Stimulated activated CD8-positive, alpha-beta memory T cell treated with anti-CD3 and anti-CD28 coated beads, Interleukin-7, amount 100 ng/mL, for 48 hours (primary cell): Measurements from ENCODE around the gene SLC38A1.

Experiments
- DNase-seq, 2 donors: peaks; one replicate each; pipeline ENCODE4 v3.0.0-alpha.2; 2020; ENCODE audit warnings: low read depth in 1 of 2; ENCODE audit errors: extremely low read depth in 1 of 2

The SLC38A1 gene

DNA sequence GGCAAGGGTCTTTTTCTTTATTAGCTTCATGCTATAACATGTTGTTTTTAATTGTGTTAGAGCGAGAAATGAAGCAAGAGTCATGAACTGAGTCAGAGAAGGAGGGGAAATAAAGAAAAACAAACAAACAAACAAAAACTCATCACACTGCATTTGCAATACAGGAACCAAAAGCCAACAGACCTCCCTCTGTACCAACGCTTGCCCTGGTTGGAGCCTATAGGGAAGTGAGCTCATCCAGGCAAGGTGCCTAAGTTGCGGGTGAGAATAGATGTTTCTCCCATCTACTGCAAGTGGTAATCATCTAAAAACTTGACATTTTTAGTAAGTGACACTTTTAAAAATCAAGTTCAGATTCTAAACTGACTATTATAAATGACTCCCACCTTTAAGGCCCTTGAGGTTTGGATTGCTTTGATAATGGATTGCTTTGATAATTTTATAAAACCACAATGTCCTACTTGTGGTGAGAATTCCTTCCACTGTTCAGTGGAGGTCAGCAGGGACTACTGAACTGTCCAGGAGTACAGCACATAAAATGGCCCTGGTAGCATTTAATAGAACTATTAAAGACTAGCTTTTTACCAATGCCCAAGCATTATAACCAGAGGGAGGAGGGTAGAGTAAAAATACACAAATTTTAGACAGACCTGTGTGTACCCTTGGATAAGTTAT, 31.3 kb downstream of the SLC38A1 start:
- DNase-seq = no peak

DNA sequence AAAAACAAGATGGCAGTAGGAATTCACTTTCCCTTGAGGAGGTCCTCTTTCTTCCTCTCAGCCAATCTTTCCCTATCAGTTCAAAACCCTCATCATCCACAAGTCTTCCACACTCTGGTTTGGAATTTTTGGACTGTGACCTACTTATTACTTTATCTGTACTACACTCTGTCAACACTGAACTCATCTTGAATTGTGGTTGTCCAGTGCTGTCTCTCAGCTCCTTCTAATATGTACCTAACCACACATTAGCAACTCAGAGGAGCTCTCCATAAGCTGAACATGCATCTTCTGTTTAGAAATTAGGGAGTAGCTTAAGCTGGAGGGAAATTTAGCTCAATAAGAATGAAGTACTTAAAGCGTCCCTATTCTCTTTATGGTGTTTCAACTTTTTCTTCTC, 34.8 kb downstream of the SLC38A1 start:
- DNase-seq = no peak

DNA sequence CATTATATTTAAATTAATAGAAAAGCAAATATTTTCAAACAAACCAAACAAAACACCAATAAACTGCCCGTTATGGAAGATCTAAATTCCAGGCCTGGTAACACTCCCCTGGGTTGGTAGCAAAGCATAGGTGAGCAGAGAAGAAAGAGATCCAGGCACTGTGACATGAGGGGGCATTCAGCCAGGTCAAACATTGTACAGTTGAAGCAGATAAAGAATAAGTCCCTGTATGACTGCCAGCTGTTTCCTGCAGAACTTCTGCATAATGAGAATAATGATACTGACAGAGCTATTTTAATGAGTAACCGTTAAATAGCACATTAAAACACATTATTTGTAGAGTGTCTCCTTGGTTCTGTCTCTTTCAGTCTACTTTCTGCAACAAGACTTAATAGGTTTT, 35.4 kb downstream of the SLC38A1 start:
- no peak for DNase-seq

DNA sequence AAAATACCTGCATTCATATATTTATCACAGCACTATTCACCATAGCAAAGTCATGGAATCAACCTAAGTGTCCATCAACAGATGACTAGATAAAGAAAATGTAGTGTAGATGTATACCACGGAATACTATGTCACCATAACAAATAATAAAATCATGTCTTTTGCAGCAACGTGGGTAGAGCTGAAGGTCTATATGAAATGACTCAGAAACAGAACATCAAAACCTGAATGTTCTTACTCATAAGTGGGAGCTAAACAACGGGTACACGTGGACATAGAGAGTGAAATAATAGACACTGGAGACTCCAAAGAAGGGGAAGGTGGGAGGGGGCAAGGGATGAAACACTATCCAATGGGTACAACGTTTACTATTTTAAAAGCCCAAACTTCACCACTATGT, 37.9 kb downstream of the SLC38A1 start:
- no peak for DNase-seq

DNA sequence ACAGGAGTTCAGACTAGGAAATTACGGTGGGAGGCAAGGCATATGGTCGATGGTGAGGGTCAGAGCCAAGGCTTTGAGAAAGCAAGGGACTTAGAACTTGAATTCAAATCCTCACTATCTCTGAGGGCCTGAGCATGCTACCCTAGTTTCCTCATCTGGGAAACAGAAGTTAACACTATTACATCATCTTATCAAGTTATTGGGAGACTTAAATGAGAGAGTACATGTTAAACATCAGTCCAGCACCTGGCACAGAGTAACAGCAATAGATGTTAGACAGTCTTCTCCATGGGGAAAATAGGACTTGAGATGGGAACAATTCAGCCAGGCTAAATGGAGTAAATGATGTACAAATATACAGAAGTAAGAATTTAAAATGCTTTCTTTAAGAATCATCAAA, 38.5 kb downstream of the SLC38A1 start:
- no peak for DNase-seq

DNA sequence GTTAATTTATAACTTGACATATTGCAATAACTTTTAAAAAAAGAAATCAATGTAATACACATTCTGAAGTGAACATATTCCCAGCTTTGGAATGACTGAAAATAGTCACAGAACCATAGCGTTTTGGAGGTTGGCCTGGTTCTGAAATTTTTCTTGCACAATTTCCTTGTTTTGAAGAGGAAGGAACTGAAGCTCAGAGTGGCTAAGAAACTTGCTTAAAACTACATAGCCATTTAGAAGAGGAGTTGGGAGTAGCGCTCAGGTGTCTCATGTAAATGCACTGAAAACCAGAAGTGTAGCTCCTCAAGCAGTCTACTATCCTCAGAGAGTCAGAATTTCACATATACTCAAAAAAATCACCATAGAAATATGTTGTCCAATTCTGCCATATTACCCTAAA, 41.2 kb downstream of the SLC38A1 start:
- no peak for DNase-seq

DNA sequence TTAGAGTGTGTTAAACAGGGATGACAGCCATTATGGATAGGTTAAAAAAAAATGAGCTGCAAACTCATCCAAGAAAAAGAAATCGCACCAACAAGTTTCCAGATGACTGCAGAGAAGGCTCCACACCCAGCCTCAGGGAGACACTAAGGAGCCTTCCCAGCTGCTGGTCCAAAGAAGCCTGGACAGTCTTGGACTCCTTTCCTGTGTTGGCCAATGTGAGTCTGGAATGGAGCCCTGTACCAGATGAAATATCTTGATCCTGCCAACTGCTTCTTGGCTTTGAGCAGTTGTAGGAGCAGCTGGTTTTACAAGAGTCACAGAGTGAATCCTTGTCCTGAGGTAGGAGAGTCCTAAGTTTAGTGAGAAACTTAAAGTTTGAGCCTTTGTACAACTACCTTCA, 44.5 kb downstream of the SLC38A1 start:
- DNase-seq = no peak

DNA sequence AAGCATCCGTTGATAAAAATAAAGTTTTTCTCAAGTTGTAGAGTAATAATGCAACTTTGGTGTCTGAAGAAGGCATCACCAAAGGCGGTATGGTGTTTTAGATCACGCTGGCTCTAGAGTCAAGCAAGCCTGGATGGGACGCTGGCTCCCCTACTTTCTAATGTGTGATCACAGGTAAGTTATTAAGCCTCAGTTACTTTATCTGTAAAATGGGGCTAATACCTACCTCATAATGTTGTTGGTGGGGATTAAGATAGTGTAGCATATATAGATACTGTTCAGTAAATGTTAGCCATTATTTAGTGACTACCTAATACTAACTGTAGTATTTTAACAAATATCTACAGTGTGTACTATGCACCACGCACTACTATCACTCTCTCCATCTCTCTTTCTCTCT, 45.8 kb downstream of the SLC38A1 start:
- DNase-seq = no peak

DNA sequence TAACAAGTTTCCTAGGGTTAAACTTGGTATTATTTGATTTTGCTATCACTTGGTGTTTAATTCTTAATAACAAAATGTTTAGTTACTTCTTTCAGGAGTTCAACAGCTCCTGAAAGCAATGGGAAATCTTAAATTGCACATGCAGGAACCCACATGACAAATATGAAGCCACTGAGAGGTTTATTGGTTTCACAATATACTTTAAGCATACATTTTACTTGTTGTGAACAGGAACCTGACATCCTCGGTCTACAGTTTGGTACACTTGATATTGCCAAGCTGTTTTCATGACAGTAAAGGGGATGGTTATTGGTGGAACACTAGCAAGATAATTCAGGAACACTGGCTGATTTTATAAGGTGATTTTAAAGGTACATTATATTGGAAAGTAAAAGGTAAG, 46.2 kb downstream of the SLC38A1 start:
- DNase-seq = no peak

DNA sequence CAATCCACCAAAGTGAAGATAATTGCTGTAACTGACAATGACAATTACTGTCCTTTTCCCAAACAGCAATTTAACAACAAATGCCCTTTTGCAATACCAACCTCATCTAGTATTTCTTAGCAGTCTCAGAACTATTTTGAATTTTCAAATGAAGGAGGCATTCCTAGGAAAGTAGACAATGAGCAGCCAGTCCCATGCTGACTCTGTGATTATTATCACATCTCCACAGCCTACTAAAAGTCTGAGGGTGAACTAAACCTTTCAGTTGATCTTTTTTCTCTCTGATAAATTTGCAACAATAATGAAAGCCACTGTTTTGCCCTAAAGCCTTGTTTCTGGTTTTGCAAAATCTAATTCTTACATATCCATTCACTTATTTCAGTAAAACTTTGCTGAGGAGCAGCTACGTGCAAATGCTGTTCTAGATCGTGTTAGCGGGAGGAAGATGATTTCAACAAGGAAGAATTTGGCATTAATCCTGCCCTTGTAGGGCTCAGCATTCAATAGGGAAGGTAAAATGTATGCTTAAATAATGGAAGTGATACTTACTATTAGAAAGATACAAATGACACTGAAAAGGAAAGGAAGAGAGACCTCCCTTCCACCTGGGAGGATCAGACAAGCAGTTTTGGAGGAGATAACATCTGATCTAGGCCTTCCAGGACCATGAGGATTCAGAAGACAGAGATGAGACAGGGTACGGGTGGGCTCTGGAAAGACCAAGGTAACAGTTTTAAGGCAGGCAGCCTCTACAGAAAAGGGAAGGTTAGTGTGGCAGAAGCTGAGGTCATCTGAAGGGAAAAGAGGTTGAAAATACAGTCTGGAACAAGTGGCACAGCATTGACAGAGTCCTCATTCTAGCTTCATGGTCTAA, 47.4 kb downstream of the SLC38A1 start:
- no peak for DNase-seq

DNA sequence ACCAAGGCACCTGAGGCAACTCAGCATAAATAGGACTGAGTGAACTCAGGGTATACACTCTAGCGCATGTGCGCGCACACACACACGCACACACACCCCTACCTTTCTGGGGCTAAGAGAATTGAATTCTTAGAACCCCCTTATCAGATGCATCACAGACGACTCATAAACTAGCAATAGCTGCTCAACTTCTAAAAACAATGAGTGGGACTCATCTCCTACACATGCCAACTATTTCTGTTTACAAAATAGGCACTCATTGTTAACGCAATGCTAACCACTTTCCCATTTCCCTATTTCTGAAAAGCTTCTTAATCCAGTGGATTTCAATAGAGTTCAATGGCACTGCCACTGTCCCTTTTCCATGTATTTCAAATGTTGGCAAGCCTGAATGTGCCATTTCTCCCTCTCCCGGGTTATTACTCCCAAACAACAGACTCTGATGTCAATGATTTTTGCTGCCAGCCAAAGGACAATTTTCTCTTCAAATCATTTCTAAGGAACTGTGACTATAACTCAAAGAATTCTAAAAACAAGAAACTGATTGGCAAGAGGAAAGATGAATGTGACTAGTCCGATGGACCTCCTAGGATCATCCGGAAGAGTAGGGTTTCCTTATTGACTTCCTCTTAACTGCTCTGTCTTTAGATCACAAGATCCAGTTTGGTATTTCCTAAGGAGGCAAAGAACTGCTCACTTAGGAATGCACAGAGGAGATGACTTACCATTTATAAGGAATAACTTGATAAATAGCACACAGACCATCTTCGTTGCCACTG, 48.8 kb downstream of the SLC38A1 start:
- peak; percentile 20 to 48 for DNase-seq

DNA sequence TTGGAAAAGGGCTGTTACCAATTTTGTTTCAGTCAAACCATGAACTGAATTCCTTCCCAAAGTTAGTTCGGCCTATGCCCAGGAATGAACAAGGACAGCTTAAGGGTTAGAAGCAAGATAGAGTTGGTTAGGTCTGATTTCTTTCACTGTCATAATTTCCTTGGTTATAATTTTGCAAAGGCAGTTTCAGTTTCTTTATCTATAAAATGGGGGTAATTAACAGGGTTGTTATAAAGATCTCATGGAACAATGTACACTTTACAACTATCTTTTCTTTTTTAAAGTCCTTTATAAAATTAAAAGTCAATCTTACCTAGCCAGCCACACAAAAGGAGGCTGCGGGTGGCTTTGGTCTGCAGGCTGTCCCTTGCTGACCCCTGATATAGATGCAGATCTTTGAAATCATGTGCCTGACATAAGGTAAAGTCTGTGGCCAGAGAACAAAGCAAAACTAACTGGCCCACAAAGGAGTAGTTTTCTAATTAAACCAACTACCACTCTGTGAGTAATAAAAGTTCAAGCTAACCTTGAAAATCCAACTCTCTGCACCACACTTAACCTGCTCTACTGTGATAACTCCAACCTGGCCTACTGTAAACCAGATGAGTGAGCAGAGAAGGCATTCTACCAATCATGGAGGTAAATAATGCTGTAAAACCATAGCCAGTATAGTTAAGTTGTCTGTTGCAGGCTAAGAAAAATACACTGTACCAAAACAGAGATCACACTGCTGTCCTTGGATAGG, 49.5 kb downstream of the SLC38A1 start:
- DNase-seq = no peak

DNA sequence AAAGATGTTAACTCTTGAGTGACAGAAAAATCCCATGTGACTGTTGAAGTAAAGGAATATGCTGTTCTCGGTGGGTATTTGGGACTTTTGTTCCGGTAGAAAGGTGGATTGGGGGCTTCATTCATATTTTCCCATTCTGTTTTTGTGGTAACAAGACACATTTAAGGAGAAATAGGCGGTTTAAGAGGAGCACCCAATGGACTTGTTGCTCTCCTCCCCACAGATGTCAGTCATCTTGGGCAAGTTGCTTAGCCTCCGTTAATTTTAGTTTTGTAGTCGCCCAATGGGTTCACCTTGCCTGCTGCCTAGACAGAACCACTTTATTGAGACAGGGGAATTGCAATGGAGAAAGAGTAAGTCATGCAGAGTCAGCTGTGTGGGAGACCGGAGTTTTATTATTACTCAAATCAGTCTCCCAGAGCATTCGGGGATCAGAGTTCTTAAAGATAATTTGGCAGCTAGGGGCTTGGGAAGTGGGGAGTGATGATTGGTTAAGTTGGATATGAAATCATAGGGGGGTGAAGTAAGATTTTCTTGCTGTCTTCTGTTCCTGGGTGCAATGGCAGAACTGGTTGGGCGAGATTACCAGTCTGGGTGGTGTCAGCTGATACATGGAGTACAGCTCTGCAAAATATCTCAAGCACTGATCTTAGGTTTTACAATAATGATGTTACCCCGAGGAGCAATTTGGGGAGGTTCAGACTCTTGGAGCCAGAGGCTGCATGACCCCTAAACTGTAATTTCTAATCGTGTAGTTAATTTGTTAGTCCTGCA, 50.3 kb downstream of the SLC38A1 start:
- DNase-seq = no peak

DNA sequence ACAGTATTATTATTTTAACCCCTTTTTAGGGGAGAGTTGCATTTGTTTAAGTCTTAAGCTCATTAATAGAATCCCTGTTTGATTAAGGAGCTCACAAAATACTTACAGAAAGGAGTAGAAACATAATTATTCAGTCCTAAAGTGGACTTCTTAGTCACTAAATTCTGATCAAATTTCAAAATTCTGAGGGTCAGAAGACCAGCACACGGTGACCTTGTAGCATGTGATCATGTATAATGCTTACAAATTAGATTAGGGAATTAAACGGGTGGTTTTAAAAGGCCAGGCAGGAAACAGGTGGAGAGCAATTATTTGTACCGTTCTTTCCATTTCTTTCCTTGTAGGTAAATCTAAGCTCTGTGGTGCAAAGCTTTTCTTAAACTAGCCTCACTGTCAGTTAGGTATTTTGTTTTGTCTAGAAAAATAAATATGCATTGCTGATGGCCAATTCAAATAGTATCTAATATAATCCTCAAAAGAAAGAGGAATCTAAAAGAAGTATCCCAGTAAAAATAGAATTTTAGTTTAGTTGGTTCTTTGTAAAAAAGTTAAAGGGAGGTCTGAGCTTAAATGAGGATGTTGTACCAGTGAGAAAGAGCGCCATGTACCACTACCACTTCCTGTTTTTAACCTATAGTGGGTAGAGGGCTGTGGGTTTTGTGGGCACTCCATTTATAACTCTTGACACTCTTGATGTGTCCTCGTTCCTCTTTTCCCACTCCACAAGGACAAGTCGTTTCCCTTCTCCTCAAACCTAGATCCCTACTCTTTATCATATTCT, 51.1 kb downstream of the SLC38A1 start:
- DNase-seq = peak in 1 of 2 donors; percentile 47

DNA sequence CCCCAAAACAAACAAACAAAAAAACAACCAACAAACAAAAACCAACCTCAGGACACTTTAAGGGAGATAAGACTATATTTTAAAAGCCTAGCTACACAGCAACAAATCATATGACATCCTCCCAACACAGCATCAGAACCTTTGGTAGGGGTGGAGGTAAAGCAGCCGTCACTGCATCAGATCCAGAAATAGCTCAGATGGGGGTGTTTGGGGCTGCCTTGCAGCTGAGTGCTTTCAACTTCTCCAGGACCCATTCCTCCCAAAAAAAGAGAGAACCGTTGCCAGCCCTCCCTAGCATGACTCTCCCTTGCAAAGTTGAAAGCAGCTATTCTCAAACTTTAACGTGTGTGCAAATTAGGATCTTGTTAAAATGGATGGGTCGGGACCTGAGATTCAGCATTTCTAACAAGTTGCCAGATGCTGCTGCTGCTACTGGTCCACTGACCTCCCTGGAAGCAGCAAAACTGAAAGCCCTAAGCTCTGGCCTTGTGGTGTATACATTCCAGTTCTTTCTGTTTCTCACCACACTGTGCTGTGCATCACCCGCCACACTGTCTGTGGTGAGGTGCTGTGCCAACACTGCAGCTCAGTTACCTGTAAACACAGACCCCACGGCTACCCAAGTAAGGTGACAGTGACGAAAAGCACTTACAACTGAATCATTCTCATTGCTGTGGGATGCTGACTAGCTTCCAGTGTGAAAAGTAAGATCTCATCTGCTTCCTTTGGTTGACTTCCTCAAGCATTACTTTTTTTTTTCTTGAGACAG, 54.0 kb downstream of the SLC38A1 start:
- peak; percentile 66 to 86 for DNase-seq

DNA sequence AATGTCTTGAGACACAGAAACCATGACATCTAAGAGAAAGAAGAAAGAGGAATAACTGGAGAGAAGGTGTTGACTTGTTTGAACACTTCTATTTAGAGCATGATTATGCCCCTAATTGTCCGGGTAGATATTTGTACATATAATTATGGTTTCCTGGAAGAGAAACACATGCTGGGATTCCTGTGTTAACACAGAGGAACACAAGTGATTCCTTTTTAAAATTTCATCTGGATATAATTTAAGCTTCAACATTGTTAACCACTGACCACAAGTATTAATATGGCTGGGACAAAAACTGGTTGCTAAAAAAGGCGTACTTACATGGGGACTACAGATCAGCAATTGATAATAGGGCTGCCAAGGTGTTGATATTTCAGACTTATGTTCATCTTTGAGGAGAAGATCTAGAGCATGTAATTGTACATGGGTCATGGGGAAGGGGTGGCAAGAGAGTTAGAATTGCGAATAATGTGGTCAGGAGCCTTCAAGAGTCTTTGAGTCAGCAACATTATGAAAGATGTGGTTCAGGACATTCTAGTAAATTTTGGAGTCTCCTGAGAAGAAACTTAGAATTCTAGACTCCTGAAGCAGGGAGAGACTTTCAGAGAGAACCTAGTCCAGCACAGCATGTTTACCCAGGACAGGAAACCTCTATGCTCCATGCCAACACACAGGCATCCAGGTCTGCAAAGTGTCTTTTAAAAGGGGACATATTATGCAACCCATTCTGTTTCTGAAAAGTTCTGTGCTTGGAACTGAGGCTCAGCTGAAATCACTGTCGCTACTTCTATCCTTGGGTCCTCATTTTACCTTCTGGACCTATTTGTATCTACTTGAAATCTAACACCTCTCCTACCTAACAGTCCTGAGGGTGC, 56.5 kb downstream of the SLC38A1 start:
- no peak for DNase-seq

DNA sequence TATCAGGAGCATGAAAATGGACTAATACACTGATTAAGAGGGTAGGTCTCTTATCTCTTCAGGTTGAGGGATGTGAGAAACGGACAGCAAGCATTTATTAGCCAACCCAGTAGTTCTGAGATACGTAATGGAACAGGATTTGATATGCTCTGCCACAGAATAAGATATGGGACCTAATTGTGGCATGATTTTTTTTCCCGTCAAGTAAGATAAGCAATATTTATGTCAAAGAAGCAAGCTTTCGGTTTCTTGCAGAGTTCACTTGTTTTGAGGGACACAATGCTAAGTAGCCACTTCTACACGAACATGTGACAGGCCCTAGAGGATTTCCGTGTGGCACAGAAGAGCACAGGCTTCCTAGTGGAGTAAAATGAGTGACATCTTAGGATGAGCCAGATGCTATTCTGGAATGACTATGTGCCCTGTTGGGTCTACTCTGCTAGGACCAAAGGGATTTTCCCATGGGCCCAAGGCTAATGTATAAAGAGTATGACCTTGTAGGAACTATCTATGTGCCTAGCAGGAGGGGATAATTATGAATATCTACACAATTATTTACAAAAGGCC, 57.9 kb downstream of the SLC38A1 start:
- DNase-seq = no peak
